Activated B cell treated with CpG ODN at 0.5 μM for 24 hours (primary cell): Measurements from ENCODE around the gene ODF2L. TPM values are rescaled to one million over a fixed set of nuclear protein-coding genes. Genes with fewer than 3 reads are reported as not detected.
"Not testable (repeated sequence)": the region's sequence is repeated elsewhere in the genome, so short reads cannot be mapped to it uniquely, and the experiment has no call there.

ENCODE experiments used
- ATAC-seq: fragments of 200-7000 bp; cut with Tn5 transposase; one replicate; pipeline ENCODE4 v1.10.0; 2021; ENCODE audit warnings: low read depth, mild to moderate bottlenecking, moderate library complexity
- CTCF ChIA-PET: fragments of 350-600 bp; sonication (Branson Sonifier 250); formaldehyde crosslinking; loops from one replicate; lab custom pipeline; 2021; ENCODE audit warnings: antibody characterized with exemption; lab: Charles Lee
- POLR2A ChIA-PET: fragments of 350-600 bp; sonication (Branson Sonifier 250); formaldehyde crosslinking; loops from one replicate; lab custom pipeline; 2021; ENCODE audit warnings: antibody characterized with exemption; lab: Charles Lee
- DNase-seq: peaks from one replicate; pipeline ENCODE4 v3.0.0; 2022
- H3K27ac Mint-ChIP-seq: one replicate; pipeline ENCODE4 v1.8.0; 2020; ENCODE audit warnings: mixed read lengths
- H3K27me3 Mint-ChIP-seq: one replicate; pipeline ENCODE4 v1.8.0; 2021; ENCODE audit warnings: mixed read lengths
- H3K36me3 Mint-ChIP-seq: one replicate; pipeline ENCODE4 v1.8.0; 2021; ENCODE audit warnings: low read depth, mixed read lengths
- H3K4me1 Mint-ChIP-seq: one replicate; pipeline ENCODE4 v1.8.0; 2021; ENCODE audit warnings: mixed read lengths
- H3K4me3 Mint-ChIP-seq: one replicate; pipeline ENCODE4 v1.8.0; 2020; ENCODE audit warnings: mild to moderate bottlenecking, mixed read lengths
- H3K9me3 Mint-ChIP-seq: one replicate; pipeline ENCODE4 v1.8.0; 2020; ENCODE audit warnings: mixed read lengths
- intact Hi-C: fragments of 100-400 bp; cut with micrococcal nuclease; formaldehyde crosslinking; loops from one replicate; pipeline ENCODE4 v1.15.1; 2024
- total RNA-seq: library from RNA; stranded (reverse); gene quantifications from 2 replicates; pipeline ENCODE4 v1.2.3, GENCODE V29; 2022
- TF ChIP-seq, protein P1 (sequence below): fragments of 200-600 bp; IDR thresholded peaks from one replicate; pipeline ENCODE4 v1.8.0; 2022; ENCODE audit warnings: antibody characterized with exemption, mild to moderate bottlenecking

Gene ODF2L
- total RNA-seq, 1 donor from 2014 or later: 36.1 TPM

DNA sequence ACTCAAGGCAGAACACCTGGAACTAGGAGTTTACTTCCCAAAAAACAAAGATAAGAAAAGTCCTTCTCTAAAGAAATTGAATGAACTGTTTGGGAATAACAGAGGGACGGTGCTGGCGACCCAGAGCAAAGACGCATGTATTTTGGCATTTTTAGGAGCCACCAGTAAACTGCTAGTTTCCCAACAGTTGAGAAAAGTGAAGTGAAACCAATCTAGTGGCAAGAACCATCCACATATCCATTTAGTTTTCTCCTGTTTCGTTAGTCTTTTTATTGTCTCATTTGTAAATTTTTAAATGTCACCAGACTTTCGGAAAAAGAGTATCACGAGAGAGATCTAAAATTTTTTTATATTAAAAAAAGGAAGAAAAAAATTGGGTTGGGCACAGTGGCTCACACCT lies 30.2 kb downstream of the ODF2L start:
- TF ChIP-seq, protein P1, sequence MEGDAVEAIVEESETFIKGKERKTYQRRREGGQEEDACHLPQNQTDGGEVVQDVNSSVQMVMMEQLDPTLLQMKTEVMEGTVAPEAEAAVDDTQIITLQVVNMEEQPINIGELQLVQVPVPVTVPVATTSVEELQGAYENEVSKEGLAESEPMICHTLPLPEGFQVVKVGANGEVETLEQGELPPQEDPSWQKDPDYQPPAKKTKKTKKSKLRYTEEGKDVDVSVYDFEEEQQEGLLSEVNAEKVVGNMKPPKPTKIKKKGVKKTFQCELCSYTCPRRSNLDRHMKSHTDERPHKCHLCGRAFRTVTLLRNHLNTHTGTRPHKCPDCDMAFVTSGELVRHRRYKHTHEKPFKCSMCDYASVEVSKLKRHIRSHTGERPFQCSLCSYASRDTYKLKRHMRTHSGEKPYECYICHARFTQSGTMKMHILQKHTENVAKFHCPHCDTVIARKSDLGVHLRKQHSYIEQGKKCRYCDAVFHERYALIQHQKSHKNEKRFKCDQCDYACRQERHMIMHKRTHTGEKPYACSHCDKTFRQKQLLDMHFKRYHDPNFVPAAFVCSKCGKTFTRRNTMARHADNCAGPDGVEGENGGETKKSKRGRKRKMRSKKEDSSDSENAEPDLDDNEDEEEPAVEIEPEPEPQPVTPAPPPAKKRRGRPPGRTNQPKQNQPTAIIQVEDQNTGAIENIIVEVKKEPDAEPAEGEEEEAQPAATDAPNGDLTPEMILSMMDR: no peak
- H3K27me3 Mint-ChIP-seq: no peaks in the 10 kb centered on the region
- POLR2A ChIA-PET: no interaction called here
- no peak overlapping the region for H3K27ac Mint-ChIP-seq
- intact Hi-C loops: no loop called here
- CTCF ChIA-PET: no interaction called here
- peaks cover 22% of the 10 kb centered on the region for H3K36me3 Mint-ChIP-seq
- no peak overlapping the region for H3K4me3 Mint-ChIP-seq
- H3K9me3 Mint-ChIP-seq: no peaks in the 10 kb centered on the region
- no peak for ATAC-seq
- peaks cover 2% of the 10 kb centered on the region for H3K4me1 Mint-ChIP-seq
- no peak for DNase-seq

DNA sequence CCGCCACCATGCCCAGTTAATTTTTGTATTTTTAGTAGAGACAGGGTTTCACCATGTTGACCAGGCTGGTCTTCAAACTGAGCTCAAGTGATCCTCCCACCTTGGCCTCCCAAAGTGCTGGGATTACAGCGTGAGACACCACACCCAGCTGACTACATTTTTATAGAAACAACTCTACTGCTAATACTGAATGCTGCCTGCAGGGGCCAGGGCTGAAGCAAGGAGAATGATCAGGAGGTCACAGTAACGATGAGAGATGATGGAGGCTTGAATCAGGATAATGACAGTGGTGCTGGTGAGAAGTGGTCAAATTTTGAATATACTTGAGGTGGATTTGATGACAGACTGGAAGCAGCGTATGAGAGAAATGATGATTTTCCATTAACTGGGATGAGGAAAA lies 33.3 kb downstream of the ODF2L start:
- H3K27me3 Mint-ChIP-seq: no peaks in the 10 kb centered on the region
- ATAC-seq: no peak
- no peak overlapping the region for H3K4me3 Mint-ChIP-seq
- peaks cover 36% of the 10 kb centered on the region for H3K36me3 Mint-ChIP-seq
- H3K4me1 Mint-ChIP-seq: peaks cover 2% of the 10 kb centered on the region
- no peak for DNase-seq
- CTCF ChIA-PET: interaction anchor here (1.9 kb wide), 1 partner anchor 17 kb away, joined by 5 read pairs; no protein-coding TSS in a partner anchor
- H3K27ac Mint-ChIP-seq: no peak overlapping the region
- intact Hi-C loops: no loop called here
- TF ChIP-seq, protein P1: no peak
- POLR2A ChIA-PET: no interaction called here
- no peaks in the 10 kb centered on the region for H3K9me3 Mint-ChIP-seq

DNA sequence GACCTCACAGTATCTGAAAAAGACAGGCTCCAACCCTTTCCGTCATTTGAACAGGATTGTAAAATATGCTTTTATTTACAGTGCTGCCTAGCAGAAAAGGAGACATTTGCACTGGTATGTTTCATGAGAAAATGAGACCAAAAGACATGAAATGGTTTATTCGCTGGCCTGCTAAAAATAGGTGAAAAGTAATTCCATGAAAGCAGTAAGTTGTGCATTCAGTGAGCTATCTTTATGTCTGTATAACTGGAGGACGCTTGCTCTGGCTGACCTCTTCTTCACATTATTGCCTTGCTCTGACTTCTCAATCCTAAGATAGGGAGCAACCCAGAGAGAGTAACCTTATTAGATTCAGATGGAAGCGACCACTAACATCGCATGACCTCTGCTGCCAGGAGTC lies 38.3 kb downstream of the ODF2L start:
- no peak for DNase-seq
- H3K36me3 Mint-ChIP-seq: peaks cover 66% of the 10 kb centered on the region
- ATAC-seq: no peak
- no peaks in the 10 kb centered on the region for H3K4me1 Mint-ChIP-seq
- ChIA-PET POLR2A (no interaction called here), CTCF (no interaction called here)
- H3K27ac Mint-ChIP-seq: no peak overlapping the region
- no peaks in the 10 kb centered on the region for H3K27me3 Mint-ChIP-seq
- H3K9me3 Mint-ChIP-seq: no peaks in the 10 kb centered on the region
- no peak overlapping the region for H3K4me3 Mint-ChIP-seq
- intact Hi-C loops: no loop called here
- TF ChIP-seq, protein P1: no peak

DNA sequence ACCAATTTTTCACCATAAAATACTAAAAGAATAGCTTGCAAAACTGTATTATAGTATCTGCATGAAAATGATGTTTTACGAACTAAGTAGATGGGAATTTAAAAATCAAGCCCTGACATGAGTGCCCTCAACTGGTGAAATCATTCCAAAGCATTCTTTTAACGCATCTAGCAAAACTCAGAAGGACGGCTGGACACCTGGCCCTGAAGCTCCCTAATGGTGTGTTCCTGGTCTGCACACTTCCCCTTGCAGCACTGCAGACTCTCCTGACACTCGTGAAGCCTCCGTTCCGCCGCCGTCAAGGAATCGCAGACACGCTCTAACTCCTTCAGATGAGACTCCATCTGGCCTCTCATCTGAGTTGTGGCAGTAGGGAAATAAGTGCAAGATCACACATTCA lies 39.9 kb downstream of the ODF2L start:
- Mint-ChIP-seq H3K27ac (no peak overlapping the region), H3K4me1 (no peaks in the 10 kb centered on the region), H3K27me3 (no peaks in the 10 kb centered on the region), H3K9me3 (peaks cover 2% of the 10 kb centered on the region), H3K4me3 (no peak overlapping the region), H3K36me3 (peaks cover 68% of the 10 kb centered on the region)
- ChIA-PET CTCF (no interaction called here), POLR2A (no interaction called here)
- DNase-seq: no peak
- intact Hi-C loops: no loop called here
- ATAC-seq: no peak
- TF ChIP-seq, protein P1: no peak

DNA sequence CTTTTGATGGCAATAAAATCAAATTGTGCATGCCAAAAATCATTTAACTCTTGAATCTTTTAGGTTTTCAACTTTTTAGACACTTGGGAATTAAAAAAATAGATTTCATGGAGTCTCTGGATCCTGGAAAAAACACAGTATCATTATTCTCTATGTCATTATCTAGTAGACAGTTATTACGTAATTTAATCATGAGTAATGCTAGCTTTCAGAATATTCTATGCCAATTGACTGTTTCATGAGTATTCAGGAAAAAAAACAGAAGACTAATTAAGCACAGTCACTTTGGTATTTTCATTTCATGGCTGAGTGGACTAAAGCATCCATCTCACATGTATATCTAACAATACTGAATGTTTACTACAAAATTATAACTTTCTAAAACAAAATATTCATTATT lies 44.0 kb downstream of the ODF2L start:
- TF ChIP-seq, protein P1: no peak
- Mint-ChIP-seq H3K9me3 (peaks cover 6% of the 10 kb centered on the region), H3K4me3 (no peak overlapping the region), H3K36me3 (peaks cover 50% of the 10 kb centered on the region), H3K27ac (no peak overlapping the region), H3K27me3 (no peaks in the 10 kb centered on the region), H3K4me1 (no peaks in the 10 kb centered on the region)
- ATAC-seq (no peak), DNase-seq (no peak)
- intact Hi-C loops: no loop called here
- ChIA-PET CTCF (no interaction called here), POLR2A (no interaction called here)

DNA sequence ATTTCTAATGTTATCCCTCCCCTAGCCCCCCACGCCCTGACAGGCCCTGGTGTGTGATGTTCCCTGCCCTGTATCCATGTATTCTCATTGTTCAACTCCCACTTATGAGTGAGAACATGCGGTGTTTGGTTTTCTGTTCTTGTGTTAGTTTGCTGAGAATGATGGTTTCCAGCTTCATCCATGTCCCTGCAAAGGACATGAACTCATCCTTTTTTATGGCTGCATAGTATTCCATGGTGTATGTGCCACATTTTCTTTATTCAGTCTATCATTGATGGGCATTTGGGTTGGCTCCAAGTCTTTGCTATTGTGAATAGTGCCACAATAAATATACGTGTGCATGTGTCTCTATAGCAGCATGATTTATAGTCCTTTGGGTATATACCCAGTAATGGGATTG lies 45.9 kb downstream of the ODF2L start:
- H3K4me3 Mint-ChIP-seq, H3K27me3 Mint-ChIP-seq, ATAC-seq, POLR2A ChIA-PET, CTCF ChIA-PET, H3K9me3 Mint-ChIP-seq, H3K4me1 Mint-ChIP-seq, DNase-seq, H3K27ac Mint-ChIP-seq, intact Hi-C loops: not testable (repeated sequence)
- peaks cover 39% of the 10 kb centered on the region for H3K36me3 Mint-ChIP-seq
